Smooth muscle cell (in vitro differentiated cells): ENCODE data around the gene LRRC56. TPM values are rescaled to one million over a fixed set of nuclear protein-coding genes. Genes with fewer than 3 reads are reported as not detected.

Experiments
- DNase-seq: peaks from one replicate; lab custom pipeline; 2025; ENCODE audit not compliant: unreplicated experiment; lab: John Stamatoyannopoulos, UW
- H2AFZ ChIP-seq: fragments of 200-600 bp; sonication (generic); 2 replicates; pipeline ENCODE4 v1.6.0; 2016; ENCODE audit warnings: antibody characterized with exemption, low read depth, mild to moderate bottlenecking
- H3F3A ChIP-seq: fragments of 200-600 bp; sonication (generic); 2 replicates; pipeline ENCODE4 v1.6.0; 2017; ENCODE audit warnings: antibody characterized with exemption, low read depth
- H3K27ac ChIP-seq: fragments of 200-600 bp; sonication (generic); 2 replicates; pipeline ENCODE4 v1.5.1; 2016; ENCODE audit warnings: low read depth, mild to moderate bottlenecking
- H3K27me3 ChIP-seq: fragments of 200-600 bp; sonication (generic); 2 replicates; pipeline ENCODE4 v1.6.1; 2016; ENCODE audit warnings: low read depth, mild to moderate bottlenecking
- H3K36me3 ChIP-seq: fragments of 200-600 bp; sonication (generic); 2 replicates; pipeline ENCODE4 v1.5.1; 2016; ENCODE audit warnings: low read depth
- H3K4me1 ChIP-seq: fragments of 200-600 bp; sonication (generic); 2 replicates; pipeline ENCODE4 v1.5.1; 2016; ENCODE audit warnings: low read depth
- H3K4me2 ChIP-seq: fragments of 200-600 bp; sonication (generic); 2 replicates; pipeline ENCODE4 v1.6.0; 2016; ENCODE audit warnings: mild to moderate bottlenecking
- H3K4me3 ChIP-seq: fragments of 200-600 bp; sonication (generic); 2 replicates; pipeline ENCODE4 v1.5.1; 2016; ENCODE audit warnings: mild to moderate bottlenecking
- H3K79me2 ChIP-seq: fragments of 200-600 bp; sonication (generic); 2 replicates; pipeline ENCODE4 v1.6.0; 2016; ENCODE audit warnings: low read depth, mild to moderate bottlenecking
- H3K9ac ChIP-seq: fragments of 200-600 bp; sonication (generic); 2 replicates; pipeline ENCODE4 v1.6.0; 2016; ENCODE audit warnings: low read depth
- H3K9me3 ChIP-seq: fragments of 200-600 bp; sonication (generic); replicated peaks from 2 replicates; pipeline ENCODE4 v1.5.1; 2016; ENCODE audit warnings: low read depth
- H4K20me1 ChIP-seq: fragments of 200-600 bp; sonication (generic); 2 replicates; pipeline ENCODE4 v1.6.0; 2016; ENCODE audit warnings: low read depth
- WGBS: methylation state at CpG from one replicate; pipeline ENCODE4 v1.1.7; 2016; ENCODE audit warnings: low lambda C conversion rate; 5-methylcytosine and 5-hydroxymethylcytosine counted together
- polyA plus RNA-seq: library from polyadenylated mRNA; unstranded; fragments of >200 nt; fragmentation: Nextera tagmentation; extraction: Ambion mirVana; gene quantifications from 2 replicates; pipeline ENCODE4 v1.2.1, GENCODE V29; 2016
- total RNA-seq: library from RNA; depleted of rRNA; stranded (reverse); fragments of >200 nt; gene quantifications from 2 replicates; pipeline ENCODE4 v1.2.3, GENCODE V29; 2014
- TF ChIP-seq, protein P1 (sequence below): fragments of 200-600 bp; sonication (generic); IDR thresholded peaks from 2 replicates; pipeline ENCODE4 v1.5.1; 2017; ENCODE audit warnings: borderline replicate concordance, mild to moderate bottlenecking, antibody characterized with exemption; ENCODE audit not compliant: insufficient read depth, poor library complexity, severe bottlenecking

Gene LRRC56
- total and polyA plus RNA-seq, 2 experiments from 2014 or later: 0.31 to 1.5 TPM

DNA sequence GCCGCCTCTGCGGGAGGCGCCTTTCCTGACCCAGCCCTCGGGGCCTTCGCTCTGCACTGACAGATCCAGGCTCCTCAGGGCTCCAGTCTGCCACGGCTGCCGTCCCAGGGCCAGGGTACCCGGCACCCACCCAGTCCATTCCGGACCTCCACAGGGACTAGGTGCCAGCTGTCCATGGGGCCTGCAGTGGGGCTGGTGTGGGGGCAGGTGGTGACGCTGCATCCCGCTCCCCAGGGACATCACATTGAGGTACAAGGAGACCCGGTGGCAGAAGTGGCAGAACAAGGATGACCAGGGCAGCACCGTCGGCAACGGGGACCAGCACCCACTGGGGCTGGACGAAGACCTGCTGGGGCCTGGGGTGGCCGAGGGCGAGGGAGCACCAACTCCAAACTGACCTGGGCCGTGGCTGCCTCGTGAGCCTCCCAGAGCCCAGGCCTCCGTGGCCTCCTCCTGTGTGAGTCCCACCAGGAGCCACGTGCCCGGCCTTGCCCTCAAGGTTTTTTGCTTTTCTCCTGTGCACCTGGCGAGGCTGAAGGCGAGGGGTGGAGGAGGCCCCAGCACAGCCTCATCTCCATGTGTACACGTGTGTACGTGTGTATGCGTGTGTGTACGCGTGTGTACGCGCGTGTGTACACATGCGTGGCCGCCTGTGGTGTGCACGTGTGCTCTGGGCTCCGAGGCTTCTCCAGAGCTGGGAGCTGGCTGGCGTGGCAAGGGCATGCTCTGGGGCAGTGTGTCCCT, 47.0 kb upstream of the LRRC56 start:
- H3K27me3 ChIP-seq: no peaks in the 10 kb centered on the region

DNA sequence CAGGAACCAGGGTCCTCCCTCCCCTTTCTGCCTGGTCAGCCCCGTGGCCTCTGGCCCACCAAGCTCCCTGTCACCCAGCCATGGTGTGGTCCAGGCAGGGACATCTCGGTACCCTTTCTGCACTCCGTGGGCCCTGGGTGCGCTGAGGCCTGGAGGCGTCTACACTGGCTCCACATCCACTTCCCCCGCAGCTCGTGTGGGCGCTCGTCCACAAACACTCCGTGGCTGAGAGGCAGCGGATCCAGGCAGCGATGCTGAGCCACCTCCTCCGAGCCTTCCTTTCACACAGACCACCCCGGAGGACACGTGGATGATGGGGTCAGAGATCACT, 46.4 kb upstream of the LRRC56 start:
- Histone ChIP-seq H3K27ac (no peak overlapping the region), H3F3A (peaks cover 6% of the 10 kb centered on the region), H3K4me3 (no peak overlapping the region), H3K9ac (no peak overlapping the region), H3K27me3 (no peaks in the 10 kb centered on the region), H3K4me1 (no peaks in the 10 kb centered on the region), H3K36me3 (no peaks in the 10 kb centered on the region), H4K20me1 (peaks cover 2% of the 10 kb centered on the region), H3K79me2 (peaks cover 5% of the 10 kb centered on the region), H3K9me3 (no peaks in the 10 kb centered on the region), H2AFZ (no peak overlapping the region), H3K4me2 (no peak overlapping the region)
- 99% methylated on average over 14 of the region's 15 CpGs for WGBS
- DNase-seq: no peak
- TF ChIP-seq, protein P1, sequence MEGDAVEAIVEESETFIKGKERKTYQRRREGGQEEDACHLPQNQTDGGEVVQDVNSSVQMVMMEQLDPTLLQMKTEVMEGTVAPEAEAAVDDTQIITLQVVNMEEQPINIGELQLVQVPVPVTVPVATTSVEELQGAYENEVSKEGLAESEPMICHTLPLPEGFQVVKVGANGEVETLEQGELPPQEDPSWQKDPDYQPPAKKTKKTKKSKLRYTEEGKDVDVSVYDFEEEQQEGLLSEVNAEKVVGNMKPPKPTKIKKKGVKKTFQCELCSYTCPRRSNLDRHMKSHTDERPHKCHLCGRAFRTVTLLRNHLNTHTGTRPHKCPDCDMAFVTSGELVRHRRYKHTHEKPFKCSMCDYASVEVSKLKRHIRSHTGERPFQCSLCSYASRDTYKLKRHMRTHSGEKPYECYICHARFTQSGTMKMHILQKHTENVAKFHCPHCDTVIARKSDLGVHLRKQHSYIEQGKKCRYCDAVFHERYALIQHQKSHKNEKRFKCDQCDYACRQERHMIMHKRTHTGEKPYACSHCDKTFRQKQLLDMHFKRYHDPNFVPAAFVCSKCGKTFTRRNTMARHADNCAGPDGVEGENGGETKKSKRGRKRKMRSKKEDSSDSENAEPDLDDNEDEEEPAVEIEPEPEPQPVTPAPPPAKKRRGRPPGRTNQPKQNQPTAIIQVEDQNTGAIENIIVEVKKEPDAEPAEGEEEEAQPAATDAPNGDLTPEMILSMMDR: no peak

More for the DNA sequence above, 47.0 kb upstream of the LRRC56 start:
- Histone ChIP-seq H4K20me1 (no peaks in the 10 kb centered on the region), H3K4me3 (no peak overlapping the region), H3K27ac (no peak overlapping the region), H3K9ac (no peak overlapping the region), H3K36me3 (no peaks in the 10 kb centered on the region), H3F3A (peaks cover 3% of the 10 kb centered on the region), H3K4me1 (no peaks in the 10 kb centered on the region), H3K9me3 (no peaks in the 10 kb centered on the region), H3K79me2 (peaks cover 5% of the 10 kb centered on the region), H2AFZ (no peak overlapping the region), H3K4me2 (no peak overlapping the region)
- TF ChIP-seq, protein P1: no peak
- DNase-seq: no peak
- 97% methylated on average over 38 of the region's 38 CpGs for WGBS

GRCh38 chr11:491358-491757, 46.0 kb upstream of the LRRC56 start:
- Histone ChIP-seq H3K27ac (no peak overlapping the region), H3K36me3 (no peaks in the 10 kb centered on the region), H3K4me2 (no peak overlapping the region), H3K9me3 (no peaks in the 10 kb centered on the region), H3K4me1 (no peaks in the 10 kb centered on the region), H3K27me3 (no peaks in the 10 kb centered on the region), H4K20me1 (peaks cover 4% of the 10 kb centered on the region), H3K9ac (no peak overlapping the region), H2AFZ (no peak overlapping the region), H3K4me3 (no peak overlapping the region), H3F3A (peaks cover 10% of the 10 kb centered on the region), H3K79me2 (peaks cover under 1% of the 10 kb centered on the region)
- 96% methylated on average over 7 of the region's 7 CpGs for WGBS
- DNase-seq: no peak
- TF ChIP-seq, protein P1: no peak
